HepG2 (cell line): ENCODE data around the gene KRTAP4-7. TPM values are rescaled to one million over a fixed set of nuclear protein-coding genes. Genes with fewer than 3 reads are reported as not detected.
"Not testable (repeated sequence)": the region's sequence is repeated elsewhere in the genome, so short reads cannot be mapped to it uniquely, and the experiment has no call there.

Source experiments
- ATAC-seq: fragments of 200-7000 bp; cut with Tn5 transposase; 3 replicates; pipeline ENCODE4 v1.9.1; 2020; ENCODE audit warnings: mild to moderate bottlenecking, moderate library complexity
- BruUV-seq: library from RNA; stranded (reverse); fragments of 400-500 nt; replicated peaks from 2 replicates; lab custom pipeline; 2021; lab: Mats Ljungman, UMichigan
- CTCF ChIA-PET: fragments of 300-600 bp; formaldehyde crosslinking; extraction: SDS; loops from one replicate; lab custom pipeline; 2021; ENCODE audit warnings: low total read pairs, inconsistent platforms, low intra/inter-chr PET ratio; lab: Yijun Ruan, JAX
- POLR2A ChIA-PET: fragments of 350-600 bp; sonication (Branson Sonifier 250); formaldehyde crosslinking; loops from one replicate; lab custom pipeline; 2020; ENCODE audit warnings: antibody characterized with exemption, inconsistent platforms; lab: Yijun Ruan, JAX
- DNase-seq: peaks from one replicate; pipeline ENCODE4 v3.0.0-alpha.2; 2015; ENCODE audit warnings: low spot score
- FAIRE-seq: peaks from 3 replicates; lab custom pipeline; 2011; peaks lifted over from hg19 to GRCh38; lab: Jason Lieb, UNC
- H2AFZ ChIP-seq: one replicate; pipeline ENCODE4 v1.6.1; 2011; ENCODE audit warnings: low read length, inconsistent platforms
- H3K27ac ChIP-seq: fragments of 300-600 bp; 3 replicates; pipeline ENCODE4 v1.8.0; 2011; ENCODE audit warnings: mixed run types, mild to moderate bottlenecking, mixed read lengths, low read length, inconsistent platforms; ENCODE audit not compliant: insufficient read depth; ENCODE audit errors: extremely low read length
- H3K27me3 ChIP-seq, 2 experiments: fragments of 200-600 bp in 1 of 2; 2 replicates in 1 of 2; 3 replicates in 1 of 2; pipeline versions ENCODE4 v1.6.0 to v1.8.0; 2011; ENCODE audit warnings: low read length in 2 of 2, mild to moderate bottlenecking in 2 of 2, moderate library complexity in 2 of 2, inconsistent platforms in 1 of 2; ENCODE audit not compliant: insufficient read depth in 2 of 2, control insufficient read depth in 1 of 2
- H3K36me3 ChIP-seq, 2 experiments: fragments of 200-600 bp in 1 of 2; replicated peaks in 1 of 2; 2 replicates in 1 of 2; 3 replicates in 1 of 2; pipeline versions ENCODE4 v1.5.1 to v1.8.0; 2011; ENCODE audit warnings: low read length in 2 of 2, inconsistent platforms in 1 of 2; ENCODE audit not compliant: insufficient read depth in 2 of 2, control insufficient read depth in 1 of 2
- H3K4me1 ChIP-seq: 2 replicates; pipeline ENCODE4 v1.5.1; 2012; ENCODE audit warnings: low read length, inconsistent platforms; ENCODE audit not compliant: insufficient read depth
- H3K4me2 ChIP-seq: 2 replicates; pipeline ENCODE4 v1.6.0; 2011; ENCODE audit warnings: low read depth, low read length, inconsistent platforms
- H3K4me3 ChIP-seq, 3 experiments: fragments of 200-600 bp in 1 of 3; sonication (generic), shearing (Covaris generic) in 1 of 3; replicated peaks in 1 of 3; 2 replicates each; pipeline ENCODE4 v1.5.1; 2011 to 2016; ENCODE audit warnings: low read length in 3 of 3, inconsistent platforms in 2 of 3, low read depth in 2 of 3, mild to moderate bottlenecking in 2 of 3, control low read depth in 1 of 3, mixed read lengths in 1 of 3; ENCODE audit not compliant: insufficient read depth in 1 of 3
- H3K79me2 ChIP-seq: one replicate; pipeline ENCODE4 v1.6.1; 2011; ENCODE audit warnings: low read length, inconsistent platforms; ENCODE audit not compliant: insufficient read depth
- H3K9ac ChIP-seq: 2 replicates; pipeline ENCODE4 v1.6.0; 2011; ENCODE audit warnings: mild to moderate bottlenecking, low read depth, low read length, inconsistent platforms; ENCODE audit not compliant: insufficient read depth
- H3K9me3 ChIP-seq: 2 replicates; pipeline ENCODE4 v1.5.1; 2012; ENCODE audit warnings: mild to moderate bottlenecking, low read length
- H4K20me1 ChIP-seq: 2 replicates; pipeline ENCODE4 v1.6.0; 2011; ENCODE audit warnings: inconsistent platforms, mild to moderate bottlenecking, low read length, moderate library complexity; ENCODE audit not compliant: insufficient read depth
- ATF7 ChIP-seq, 2 experiments: fragments of 450-650 bp in 1 of 2; sonication (generic) in 1 of 2; formaldehyde crosslinking in 1 of 2; IDR thresholded peaks; 2 replicates each; pipeline versions ENCODE4 v1.4.0 to v1.6.1; 2016 to 2020; ENCODE audit warnings: antibody characterized with exemption in 1 of 2, mild to moderate bottlenecking in 1 of 2, missing genetic modification reagents in 1 of 2
- HNRNPK ChIP-seq: fragments of 200-400 bp; formaldehyde crosslinking; IDR thresholded peaks from 2 replicates; pipeline ENCODE4 v1.6.1; 2018; ENCODE audit warnings: low read length, low read depth, moderate library complexity, mild to moderate bottlenecking; ENCODE audit not compliant: poor library complexity, severe bottlenecking
- PAWR ChIP-seq: sonication (generic); formaldehyde crosslinking; IDR thresholded peaks from 2 replicates; pipeline ENCODE4 v1.4.0; 2020; ENCODE audit warnings: missing genetic modification reagents, mild to moderate bottlenecking, borderline replicate concordance
- PCBP1 ChIP-seq: fragments of 200-400 bp; formaldehyde crosslinking; IDR thresholded peaks from 2 replicates; pipeline ENCODE4 v1.6.1; 2017; ENCODE audit warnings: mild to moderate bottlenecking, low read depth, low read length, borderline replicate concordance
- PCBP2 ChIP-seq: fragments of 200-400 bp; formaldehyde crosslinking; optimal IDR thresholded peaks from 2 replicates; pipeline ENCODE3; 2018; ENCODE audit warnings: low read length, low read depth; ENCODE audit not compliant: poor library complexity, severe bottlenecking
- ZBTB4 ChIP-seq: sonication (generic); formaldehyde crosslinking; IDR thresholded peaks from 2 replicates; pipeline ENCODE4 v1.4.0; 2020; ENCODE audit warnings: missing genetic modification reagents, mild to moderate bottlenecking, borderline replicate concordance
- WGBS: methylation state at CpG from one replicate; pipeline ENCODE4 v1.1.6; 2017; ENCODE audit warnings: low lambda C conversion rate; 5-methylcytosine and 5-hydroxymethylcytosine counted together
- in situ Hi-C: cut with HindIII; loops from 2 replicates; pipeline ENCODE4 v1.10.0; 2017; ENCODE audit warnings: low pct_unique_long_range_greater_than_20kb; ENCODE audit not compliant: extremely low pct_ligation_motif_present
- intact Hi-C: fragments of 100-400 bp; cut with micrococcal nuclease; formaldehyde crosslinking; loops from one replicate; pipeline ENCODE4 v1.10.0; 2022; ENCODE audit not compliant: unreplicated experiment
- polyA plus RNA-seq, 8 experiments: library from polyadenylated mRNA; depleted of rRNA in 3 of 8; stranded (reverse) in 7 of 8; unstranded in 1 of 8; fragments of >200 nt; fragmentation: Illumina TruSeq in 4 of 8; extraction: Trizol in 4 of 8; gene quantifications; 2 replicates each; pipeline versions ENCODE4 v1.2.1 to v1.2.3, GENCODE V29; 2011 to 2016; ENCODE audit warnings: low read depth in 4 of 8, missing spikeins in 1 of 8, mixed read lengths in 1 of 8; ENCODE audit not compliant: insufficient read depth in 1 of 8
- total RNA-seq, 5 experiments: library from RNA; depleted of rRNA; stranded (reverse); fragments of >200 nt; fragmentation: Illumina TruSeq; extraction: Trizol; gene quantifications; 2 replicates each; pipeline ENCODE4 v1.2.3, GENCODE V29; 2016; ENCODE audit warnings: low read depth in 1 of 5
- TF ChIP-seq, protein P1 (sequence below): sonication (generic); formaldehyde crosslinking; IDR thresholded peaks from 2 replicates; pipeline ENCODE4 v1.5.0; 2020; ENCODE audit warnings: mild to moderate bottlenecking, missing genetic modification reagents, borderline replicate concordance

KRTAP4-7 gene
- total and polyA plus RNA-seq, 2 of the 13 experiments (the other 11 are each of a cell fraction or from before 2014, with no cell fraction given), result not detected

DNA sequence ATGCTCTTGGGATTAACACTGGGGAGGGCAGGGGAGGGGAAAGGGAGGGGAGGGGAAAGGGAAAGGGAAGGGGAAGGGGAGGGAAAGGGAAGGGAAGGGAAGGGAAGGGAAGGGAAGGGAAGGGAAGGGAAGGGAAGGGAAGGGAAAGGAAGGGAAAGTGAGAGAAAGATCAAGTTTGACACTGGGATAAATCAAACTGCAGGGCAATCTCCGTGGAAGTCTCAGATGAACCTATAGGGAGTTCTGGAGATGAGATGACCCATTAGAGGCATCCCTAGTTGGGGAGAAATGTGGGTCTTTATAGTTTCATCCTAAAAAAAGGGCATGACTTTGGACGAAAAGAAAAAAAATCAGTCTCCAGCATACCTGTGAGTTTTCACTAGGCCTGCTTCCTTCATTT is 37.8 kb downstream of the KRTAP4-7 start (continued):
- TF ChIP-seq ZBTB4 (no peak), HNRNPK (peak; percentile 99), ATF7 (IDR thresholded peaks at IDR 0.05) (no peak), ATF7 (CRISPR knock-in tag; IDR thresholded peaks at IDR 0.05) (no peak), PCBP1 (peak; percentile 90), PAWR (CRISPR knock-in tag) (no peak), PCBP2 (peak; percentile 85)
- TF ChIP-seq, protein P1, sequence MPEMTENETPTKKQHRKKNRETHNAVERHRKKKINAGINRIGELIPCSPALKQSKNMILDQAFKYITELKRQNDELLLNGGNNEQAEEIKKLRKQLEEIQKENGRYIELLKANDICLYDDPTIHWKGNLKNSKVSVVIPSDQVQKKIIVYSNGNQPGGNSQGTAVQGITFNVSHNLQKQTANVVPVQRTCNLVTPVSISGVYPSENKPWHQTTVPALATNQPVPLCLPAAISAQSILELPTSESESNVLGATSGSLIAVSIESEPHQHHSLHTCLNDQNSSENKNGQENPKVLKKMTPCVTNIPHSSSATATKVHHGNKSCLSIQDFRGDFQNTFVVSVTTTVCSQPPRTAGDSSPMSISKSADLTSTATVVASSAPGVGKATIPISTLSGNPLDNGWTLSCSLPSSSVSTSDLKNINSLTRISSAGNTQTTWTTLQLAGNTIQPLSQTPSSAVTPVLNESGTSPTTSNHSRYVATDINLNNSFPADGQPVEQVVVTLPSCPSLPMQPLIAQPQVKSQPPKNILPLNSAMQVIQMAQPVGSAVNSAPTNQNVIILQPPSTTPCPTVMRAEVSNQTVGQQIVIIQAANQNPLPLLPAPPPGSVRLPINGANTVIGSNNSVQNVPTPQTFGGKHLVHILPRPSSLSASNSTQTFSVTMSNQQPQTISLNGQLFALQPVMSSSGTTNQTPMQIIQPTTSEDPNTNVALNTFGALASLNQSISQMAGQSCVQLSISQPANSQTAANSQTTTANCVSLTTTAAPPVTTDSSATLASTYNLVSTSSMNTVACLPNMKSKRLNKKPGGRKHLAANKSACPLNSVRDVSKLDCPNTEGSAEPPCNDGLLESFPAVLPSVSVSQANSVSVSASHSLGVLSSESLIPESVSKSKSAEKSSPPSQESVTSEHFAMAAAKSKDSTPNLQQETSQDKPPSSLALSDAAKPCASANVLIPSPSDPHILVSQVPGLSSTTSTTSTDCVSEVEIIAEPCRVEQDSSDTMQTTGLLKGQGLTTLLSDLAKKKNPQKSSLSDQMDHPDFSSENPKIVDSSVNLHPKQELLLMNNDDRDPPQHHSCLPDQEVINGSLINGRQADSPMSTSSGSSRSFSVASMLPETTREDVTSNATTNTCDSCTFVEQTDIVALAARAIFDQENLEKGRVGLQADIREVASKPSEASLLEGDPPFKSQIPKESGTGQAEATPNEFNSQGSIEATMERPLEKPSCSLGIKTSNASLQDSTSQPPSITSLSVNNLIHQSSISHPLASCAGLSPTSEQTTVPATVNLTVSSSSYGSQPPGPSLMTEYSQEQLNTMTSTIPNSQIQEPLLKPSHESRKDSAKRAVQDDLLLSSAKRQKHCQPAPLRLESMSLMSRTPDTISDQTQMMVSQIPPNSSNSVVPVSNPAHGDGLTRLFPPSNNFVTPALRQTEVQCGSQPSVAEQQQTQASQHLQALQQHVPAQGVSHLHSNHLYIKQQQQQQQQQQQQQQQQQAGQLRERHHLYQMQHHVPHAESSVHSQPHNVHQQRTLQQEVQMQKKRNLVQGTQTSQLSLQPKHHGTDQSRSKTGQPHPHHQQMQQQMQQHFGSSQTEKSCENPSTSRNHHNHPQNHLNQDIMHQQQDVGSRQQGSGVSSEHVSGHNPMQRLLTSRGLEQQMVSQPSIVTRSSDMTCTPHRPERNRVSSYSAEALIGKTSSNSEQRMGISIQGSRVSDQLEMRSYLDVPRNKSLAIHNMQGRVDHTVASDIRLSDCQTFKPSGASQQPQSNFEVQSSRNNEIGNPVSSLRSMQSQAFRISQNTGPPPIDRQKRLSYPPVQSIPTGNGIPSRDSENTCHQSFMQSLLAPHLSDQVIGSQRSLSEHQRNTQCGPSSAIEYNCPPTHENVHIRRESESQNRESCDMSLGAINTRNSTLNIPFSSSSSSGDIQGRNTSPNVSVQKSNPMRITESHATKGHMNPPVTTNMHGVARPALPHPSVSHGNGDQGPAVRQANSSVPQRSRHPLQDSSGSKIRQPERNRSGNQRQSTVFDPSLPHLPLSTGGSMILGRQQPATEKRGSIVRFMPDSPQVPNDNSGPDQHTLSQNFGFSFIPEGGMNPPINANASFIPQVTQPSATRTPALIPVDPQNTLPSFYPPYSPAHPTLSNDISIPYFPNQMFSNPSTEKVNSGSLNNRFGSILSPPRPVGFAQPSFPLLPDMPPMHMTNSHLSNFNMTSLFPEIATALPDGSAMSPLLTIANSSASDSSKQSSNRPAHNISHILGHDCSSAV, result no peak
- TF ChIP-seq, all 625 proteins: peak for 3

GRCh38 chr17:41123292-41123990 is 39.5 kb downstream of the KRTAP4-7 start:
- H3K4me2 ChIP-seq, FAIRE-seq, CTCF ChIA-PET, BruUV-seq, POLR2A ChIA-PET, H3K27ac ChIP-seq, H2AFZ ChIP-seq, ATAC-seq, in situ Hi-C loops, H3K27me3 ChIP-seq, DNase-seq, H3K79me2 ChIP-seq, H3K9ac ChIP-seq, H3K36me3 ChIP-seq, H3K9me3 ChIP-seq, H3K4me3 ChIP-seq, H3K4me1 ChIP-seq, intact Hi-C loops, H4K20me1 ChIP-seq: not testable (repeated sequence)
- 47% methylated on average over 7 of the region's 12 CpGs for WGBS
